Neural progenitor cell (in vitro differentiated cells): ENCODE measurements around the gene PSPH. TPM values are rescaled to one million over a fixed set of nuclear protein-coding genes. Genes with fewer than 3 reads are reported as not detected.
A peak's percentile ranks its signal among the peaks of the same experiment; 100 is the strongest.
"Not testable (repeated sequence)": the region's sequence is repeated elsewhere in the genome, so short reads cannot be mapped to it uniquely, and the experiment has no call there.

Experiments used
- DNase-seq: peaks from one replicate; pipeline ENCODE4 v3.0.0-alpha.2; 2016; ENCODE audit warnings: low spot score
- H2AFZ ChIP-seq: fragments of 200-600 bp; sonication (generic); replicated peaks from 2 replicates; pipeline ENCODE4 v1.6.1; 2016; ENCODE audit warnings: antibody characterized with exemption
- H3F3A ChIP-seq: fragments of 200-600 bp; sonication (generic); 2 replicates; pipeline ENCODE4 v1.6.1; 2016; ENCODE audit warnings: antibody characterized with exemption, low read depth
- H3K27ac ChIP-seq: fragments of 200-600 bp; sonication (generic); 2 replicates; pipeline ENCODE4 v1.5.1; 2016; ENCODE audit warnings: mild to moderate bottlenecking
- H3K27me3 ChIP-seq: fragments of 200-600 bp; sonication (generic); 2 replicates; pipeline ENCODE4 v1.6.1; 2016; ENCODE audit warnings: mild to moderate bottlenecking, moderate library complexity
- H3K36me3 ChIP-seq: fragments of 200-600 bp; sonication (generic); 2 replicates; pipeline ENCODE4 v1.5.1; 2016
- H3K4me1 ChIP-seq: fragments of 200-600 bp; sonication (generic); 2 replicates; pipeline ENCODE4 v1.6.1; 2016; ENCODE audit warnings: mixed run types
- H3K4me2 ChIP-seq: fragments of 200-600 bp; sonication (generic); 2 replicates; pipeline ENCODE4 v1.6.1; 2016
- H3K4me3 ChIP-seq: fragments of 200-600 bp; sonication (generic); 2 replicates; pipeline ENCODE4 v1.5.1; 2016
- H3K79me2 ChIP-seq: fragments of 200-600 bp; sonication (generic); 2 replicates; pipeline ENCODE4 v1.6.1; 2016; ENCODE audit warnings: low read depth
- H3K9ac ChIP-seq: fragments of 200-600 bp; sonication (generic); 2 replicates; pipeline ENCODE4 v1.6.1; 2016
- H3K9me3 ChIP-seq: fragments of 200-600 bp; sonication (generic); 2 replicates; pipeline ENCODE4 v1.5.1; 2016; ENCODE audit warnings: low read depth
- H4K20me1 ChIP-seq: fragments of 200-600 bp; sonication (generic); 2 replicates; pipeline ENCODE4 v1.6.1; 2016; ENCODE audit warnings: low read depth
- H3K27ac Mint-ChIP-seq: 3 replicates; pipeline ENCODE4 v1.8.0; 2021; ENCODE audit warnings: mixed read lengths
- H3K27me3 Mint-ChIP-seq: 2 replicates; pipeline ENCODE4 v1.8.0; 2022; ENCODE audit warnings: low read depth, mild to moderate bottlenecking, inconsistent platforms, moderate library complexity, mixed read lengths; ENCODE audit not compliant: insufficient read depth
- H3K36me3 Mint-ChIP-seq: 3 replicates; pipeline ENCODE4 v1.8.0; 2021; ENCODE audit warnings: mixed read lengths
- H3K4me1 Mint-ChIP-seq: 3 replicates; pipeline ENCODE4 v1.8.0; 2021; ENCODE audit warnings: mixed read lengths
- H3K4me3 Mint-ChIP-seq: 3 replicates; pipeline ENCODE4 v1.8.0; 2021; ENCODE audit warnings: mild to moderate bottlenecking, moderate library complexity, mixed read lengths
- H3K9me3 Mint-ChIP-seq: 3 replicates; pipeline ENCODE4 v1.8.0; 2020; ENCODE audit warnings: mixed read lengths
- CTCF ChIP-seq: fragments of 200-600 bp; sonication (generic); IDR thresholded peaks from 2 replicates; pipeline ENCODE4 v1.5.1; 2017; ENCODE audit warnings: antibody characterized with exemption, mild to moderate bottlenecking
- EZH2 ChIP-seq: fragments of 200-600 bp; sonication (generic); IDR thresholded peaks from 2 replicates; pipeline ENCODE4 v1.6.1; 2017; ENCODE audit warnings: antibody characterized with exemption, mild to moderate bottlenecking, moderate library complexity
- EZH2phosphoT487 ChIP-seq: fragments of 200-600 bp; sonication (generic); IDR thresholded peaks from 2 replicates; pipeline ENCODE4 v1.6.1; 2017; ENCODE audit warnings: antibody characterized with exemption
- total RNA-seq: library from RNA; depleted of rRNA; stranded (reverse); fragments of >200 nt; gene quantifications from 2 replicates; pipeline ENCODE4 v1.2.3, GENCODE V29; 2015; ENCODE audit warnings: low replicate concordance

Gene PSPH
- total RNA-seq, 1 donor from 2014 or later, result 54.9 TPM

- H3K79me2 ChIP-seq, result no peaks in the 10 kb centered on the region
- H4K20me1 ChIP-seq, result no peaks in the 10 kb centered on the region
- Mint-ChIP-seq H3K4me3 (no peak overlapping the region), H3K36me3 (peaks cover 10% of the 10 kb centered on the region), H3K4me1 (peaks cover 3% of the 10 kb centered on the region), H3K27ac (no peak overlapping the region), H3K27me3 (peaks cover 2% of the 10 kb centered on the region), H3K9me3 (no peaks in the 10 kb centered on the region)
- H2AFZ ChIP-seq, result no peak overlapping the region
- no peak overlapping the region for H3K9ac ChIP-seq
- no peaks in the 10 kb centered on the region for H3K9me3 ChIP-seq
- peaks cover 9% of the 10 kb centered on the region for H3F3A ChIP-seq
- H3K4me1 ChIP-seq, result no peaks in the 10 kb centered on the region
- no peak overlapping the region for H3K4me2 ChIP-seq
- H3K27me3 ChIP-seq, result no peaks in the 10 kb centered on the region
- TF ChIP-seq CTCF, result no peak
- no peak for TF ChIP-seq EZH2phosphoT487
- no peak for TF ChIP-seq EZH2
- no peak for DNase-seq
- no peak overlapping the region for H3K27ac ChIP-seq
- H3K4me3 ChIP-seq, result no peak overlapping the region
- no peaks in the 10 kb centered on the region for H3K36me3 ChIP-seq
Measured at GRCh38 chr7:56078196-56078595, 27.0 kb upstream of the PSPH start.

- Histone ChIP-seq H3K79me2 (no peaks in the 10 kb centered on the region), H4K20me1 (no peaks in the 10 kb centered on the region), H3K4me3 (no peak overlapping the region), H2AFZ (no peak overlapping the region), H3K9me3 (no peaks in the 10 kb centered on the region), H3K9ac (no peak overlapping the region), H3K4me2 (no peak overlapping the region), H3F3A (peaks cover 13% of the 10 kb centered on the region), H3K4me1 (no peaks in the 10 kb centered on the region), H3K27ac (no peak overlapping the region), H3K27me3 (no peaks in the 10 kb centered on the region), H3K36me3 (no peaks in the 10 kb centered on the region)
- Mint-ChIP-seq H3K4me1 (peaks cover 3% of the 10 kb centered on the region), H3K27ac (no peak overlapping the region), H3K9me3 (no peaks in the 10 kb centered on the region), H3K4me3 (no peak overlapping the region), H3K27me3 (peaks cover 4% of the 10 kb centered on the region), H3K36me3 (peaks cover 13% of the 10 kb centered on the region)
- no peak for TF ChIP-seq EZH2phosphoT487
- TF ChIP-seq CTCF, result no peak
- TF ChIP-seq EZH2, result no peak
- DNase-seq, result no peak
Measured at GRCh38 chr7:56077681-56078080, 26.4 kb upstream of the PSPH start.

GRCh38 chr7:56074371-56074791, 23.1 kb upstream of the PSPH start:
- no peaks in the 10 kb centered on the region for H3K9me3 Mint-ChIP-seq
- no peaks in the 10 kb centered on the region for H3K27me3 ChIP-seq
- H3K27me3 Mint-ChIP-seq, result peaks cover 2% of the 10 kb centered on the region
- no peak overlapping the region for H3K27ac ChIP-seq
- H3F3A ChIP-seq, result peaks cover 13% of the 10 kb centered on the region
- no peaks in the 10 kb centered on the region for H3K9me3 ChIP-seq
- no peaks in the 10 kb centered on the region for H4K20me1 ChIP-seq
- H3K9ac ChIP-seq, result no peak overlapping the region
- TF ChIP-seq EZH2phosphoT487 (no peak), CTCF (peak; percentile 85), EZH2 (no peak)
- H3K36me3 Mint-ChIP-seq, result peaks cover 20% of the 10 kb centered on the region
- peaks cover 3% of the 10 kb centered on the region for H3K4me1 Mint-ChIP-seq
- no peak overlapping the region for H2AFZ ChIP-seq
- no peak overlapping the region for H3K4me3 Mint-ChIP-seq
- H3K27ac Mint-ChIP-seq, result peak overlapping the region; percentile 47
- H3K4me2 ChIP-seq, result no peak overlapping the region
- DNase-seq, result peak; percentile 85
- H3K36me3 ChIP-seq, result no peaks in the 10 kb centered on the region
- H3K4me1 ChIP-seq, result no peaks in the 10 kb centered on the region
- H3K79me2 ChIP-seq, result no peaks in the 10 kb centered on the region
- H3K4me3 ChIP-seq, result no peak overlapping the region

GRCh38 chr7:56066376-56066775, 15.1 kb upstream of the PSPH start:
- Histone ChIP-seq H3F3A (peaks cover 31% of the 10 kb centered on the region), H4K20me1 (peaks cover 14% of the 10 kb centered on the region), H3K79me2 (peaks cover 19% of the 10 kb centered on the region)
- DNase-seq, H3K9me3 ChIP-seq, H3K9me3 Mint-ChIP-seq, H2AFZ ChIP-seq, H3K27me3 Mint-ChIP-seq, H3K9ac ChIP-seq, H3K4me3 Mint-ChIP-seq, H3K36me3 ChIP-seq, H3K4me1 Mint-ChIP-seq, H3K27me3 ChIP-seq, H3K27ac ChIP-seq, H3K27ac Mint-ChIP-seq, H3K4me1 ChIP-seq, H3K4me2 ChIP-seq, H3K4me3 ChIP-seq: not testable (repeated sequence)
- H3K36me3 Mint-ChIP-seq, result peaks cover 27% of the 10 kb centered on the region
